HFFc6 (cell line): Measurements from ENCODE around the gene P4HTM. TPM values are rescaled to one million over a fixed set of nuclear protein-coding genes. Genes with fewer than 3 reads are reported as not detected.

Experiments used
- DNase-seq: peaks from one replicate; pipeline ENCODE4 v3.0.0-alpha.2; 2018
- H3K27ac Mint-ChIP-seq: 2 replicates; pipeline ENCODE4 v1.8.0; 2020; ENCODE audit warnings: mild to moderate bottlenecking, mixed read lengths
- H3K27me3 Mint-ChIP-seq: 2 replicates; pipeline ENCODE4 v1.8.0; 2021; ENCODE audit warnings: mild to moderate bottlenecking, moderate library complexity, mixed read lengths; ENCODE audit not compliant: insufficient read depth
- H3K36me3 Mint-ChIP-seq: 2 replicates; pipeline ENCODE4 v1.8.0; 2021; ENCODE audit warnings: low read depth, mixed read lengths
- H3K4me1 Mint-ChIP-seq: 2 replicates; pipeline ENCODE4 v1.8.0; 2020; ENCODE audit warnings: low read depth, mixed read lengths
- H3K4me3 Mint-ChIP-seq: 2 replicates; pipeline ENCODE4 v1.8.0; 2020; ENCODE audit warnings: mild to moderate bottlenecking, moderate library complexity, mixed read lengths
- H3K9me3 Mint-ChIP-seq: 2 replicates; pipeline ENCODE4 v1.8.0; 2020; ENCODE audit warnings: mild to moderate bottlenecking, mixed read lengths
- CTCF ChIP-seq: fragments of 200-600 bp; sonication (generic); IDR thresholded peaks from 2 replicates; pipeline ENCODE4 v1.5.0; 2021; ENCODE audit warnings: antibody characterized with exemption, mild to moderate bottlenecking
- total RNA-seq, 6 experiments: library from RNA; stranded (reverse); fragmentation: NEBNext Ultra II Directional; extraction: Animal tissue kit (Norgen Biotek cat#: 25700); gene quantifications; 2 replicates in 1 of 6; 3 replicates in 5 of 6; pipeline ENCODE4 v1.2.3, GENCODE V29; 2021

Gene P4HTM
- total RNA-seq, 6 experiments from 2014 or later = 29.1 to 41.4 (median 31.6) TPM

DNA sequence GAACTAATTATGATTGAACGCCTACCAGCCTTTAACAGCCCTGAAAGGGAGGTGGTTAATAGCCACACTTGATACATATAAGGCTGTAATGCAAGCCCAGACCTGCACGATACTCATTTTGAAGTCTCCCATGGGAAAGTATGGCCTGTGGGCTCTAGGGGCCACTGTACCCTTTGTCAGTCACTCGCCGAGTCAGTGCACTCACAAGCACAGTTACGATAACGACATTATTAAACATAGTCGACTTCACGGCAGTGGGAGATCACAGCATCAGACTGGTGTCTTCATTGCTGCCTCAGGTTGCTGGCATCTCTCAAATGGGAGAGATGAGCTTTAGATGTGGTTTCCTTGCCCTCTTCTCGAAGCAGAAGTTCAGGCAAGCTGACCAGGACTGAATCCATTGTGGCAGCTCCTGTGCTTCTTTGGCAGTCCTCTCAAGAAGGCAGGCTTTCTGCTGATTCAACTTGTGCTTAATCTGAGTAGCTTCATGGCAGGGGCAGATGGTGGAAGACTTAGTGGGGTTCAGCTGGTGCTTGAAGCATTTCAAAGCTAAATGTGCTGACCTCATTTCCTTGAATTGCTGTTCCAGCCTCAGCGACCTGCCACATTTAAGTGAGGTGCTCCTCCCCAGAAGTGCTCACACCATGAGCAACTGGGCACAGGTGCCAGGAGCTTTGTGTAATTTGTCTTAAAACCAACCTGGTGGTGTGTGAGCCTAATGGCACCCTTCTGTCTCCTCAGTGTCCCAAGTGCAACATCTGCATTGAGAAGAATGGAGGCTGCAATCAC is 15.8 kb upstream of the P4HTM start:
- Mint-ChIP-seq H3K36me3 (peaks cover 32% of the 10 kb centered on the region), H3K27me3 (no peaks in the 10 kb centered on the region; the same call in 1 of the 2 replicates), H3K27ac (no peak overlapping the region), H3K4me1 (no peaks in the 10 kb centered on the region), H3K9me3 (no peaks in the 10 kb centered on the region), H3K4me3 (no peak overlapping the region)
- DNase-seq = no peak
- TF ChIP-seq CTCF = no peak

DNA sequence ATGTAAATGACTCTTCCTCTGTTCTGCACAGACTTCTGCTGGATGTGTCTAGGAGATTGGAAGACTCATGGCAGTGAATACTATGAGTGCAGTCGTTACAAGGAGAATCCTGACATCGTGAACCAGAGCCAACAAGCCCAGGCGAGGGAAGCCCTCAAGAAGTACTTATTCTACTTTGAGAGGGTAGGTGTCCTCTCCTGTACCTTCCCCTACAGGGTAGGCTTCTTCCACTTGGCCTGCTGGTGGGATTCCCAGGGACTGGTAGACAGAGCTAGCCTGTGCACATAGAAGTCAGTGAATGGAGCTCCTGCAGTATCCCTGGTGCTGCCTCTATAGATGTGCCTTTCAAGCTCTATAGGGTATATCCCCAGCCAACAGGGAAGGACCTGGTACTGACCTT is 10.6 kb upstream of the P4HTM start:
- Mint-ChIP-seq H3K4me3 (no peak overlapping the region), H3K27me3 (no peaks in the 10 kb centered on the region; the same call in none of the 2 replicates), H3K9me3 (no peaks in the 10 kb centered on the region), H3K4me1 (peaks cover 5% of the 10 kb centered on the region; the same call in 1 of the 2 replicates), H3K27ac (no peak overlapping the region), H3K36me3 (peaks cover 10% of the 10 kb centered on the region)
- no peak for TF ChIP-seq CTCF
- no peak for DNase-seq

DNA sequence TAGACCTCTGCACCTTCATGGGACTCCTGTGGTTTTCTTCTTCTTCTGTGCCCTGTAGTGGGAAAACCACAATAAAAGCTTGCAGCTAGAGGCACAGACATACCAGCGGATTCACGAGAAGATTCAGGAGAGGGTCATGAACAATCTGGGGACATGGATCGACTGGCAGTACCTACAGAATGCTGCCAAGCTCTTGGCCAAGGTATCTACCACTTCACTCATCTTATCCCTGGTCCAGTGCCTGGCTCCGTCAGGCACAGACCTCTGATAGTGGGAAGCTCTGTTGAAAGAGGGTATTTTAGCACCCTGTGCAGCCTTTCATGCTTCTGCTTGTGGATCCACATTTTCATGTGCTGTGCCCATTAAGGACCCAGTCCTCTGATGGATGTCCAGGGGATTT is 9.7 kb upstream of the P4HTM start:
- no peak for TF ChIP-seq CTCF
- DNase-seq = no peak
- H3K36me3 Mint-ChIP-seq = peaks cover 1% of the 10 kb centered on the region
- no peaks in the 10 kb centered on the region for H3K9me3 Mint-ChIP-seq
- no peak overlapping the region for H3K4me3 Mint-ChIP-seq
- peaks cover 9% of the 10 kb centered on the region; the same call in 1 of the 2 replicates for H3K4me1 Mint-ChIP-seq
- no peak overlapping the region for H3K27ac Mint-ChIP-seq
- no peaks in the 10 kb centered on the region; the same call in none of the 2 replicates for H3K27me3 Mint-ChIP-seq

DNA sequence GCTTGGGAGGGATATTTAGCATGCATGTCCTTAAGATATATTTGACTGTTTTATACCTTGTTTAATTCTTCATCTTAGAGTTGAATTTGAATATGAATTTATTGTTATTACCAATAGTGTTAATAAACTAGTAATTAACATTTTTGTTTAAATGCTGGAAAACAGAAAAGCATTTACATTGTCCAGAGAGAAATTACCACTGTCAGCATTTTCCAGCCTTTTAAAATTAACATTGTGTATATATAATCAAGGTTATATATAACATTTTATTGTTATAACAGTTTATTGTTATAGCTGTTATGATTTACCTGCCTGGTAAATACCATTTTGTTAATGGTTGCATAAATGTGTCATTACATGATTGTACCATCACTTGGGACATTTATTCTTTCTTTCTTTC is 8.0 kb upstream of the P4HTM start:
- TF ChIP-seq CTCF = no peak
- no peaks in the 10 kb centered on the region for H3K9me3 Mint-ChIP-seq
- peaks cover 4% of the 10 kb centered on the region for H3K27me3 Mint-ChIP-seq
- DNase-seq = no peak
- no peaks in the 10 kb centered on the region for H3K36me3 Mint-ChIP-seq
- peaks cover 9% of the 10 kb centered on the region; the same call in 1 of the 2 replicates for H3K4me1 Mint-ChIP-seq
- H3K4me3 Mint-ChIP-seq = no peak overlapping the region
- H3K27ac Mint-ChIP-seq = no peak overlapping the region

DNA sequence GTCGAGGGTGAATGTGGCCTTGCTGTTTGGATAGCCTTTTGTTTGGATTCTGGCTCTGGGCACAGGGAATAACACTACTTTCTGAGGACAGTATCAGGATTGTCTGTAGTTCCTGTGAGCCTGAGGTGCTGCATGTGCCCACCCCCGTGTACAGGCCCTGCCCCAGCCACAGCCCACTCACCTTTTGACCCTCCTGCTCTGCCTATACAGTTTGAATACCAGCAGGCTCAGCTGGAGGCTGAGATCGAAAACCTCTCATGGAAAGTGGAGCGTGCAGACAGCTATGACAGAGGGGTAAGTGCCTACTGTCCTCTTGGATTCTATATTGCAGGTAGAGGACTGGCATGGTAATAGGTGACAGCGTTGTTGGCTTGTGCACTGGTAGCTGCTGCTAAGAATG is 7.4 kb upstream of the P4HTM start:
- H3K36me3 Mint-ChIP-seq = no peaks in the 10 kb centered on the region
- peaks cover 4% of the 10 kb centered on the region for H3K27me3 Mint-ChIP-seq
- no peak for TF ChIP-seq CTCF
- H3K4me1 Mint-ChIP-seq = peaks cover 10% of the 10 kb centered on the region
- DNase-seq = no peak
- H3K9me3 Mint-ChIP-seq = no peaks in the 10 kb centered on the region
- H3K4me3 Mint-ChIP-seq = no peak overlapping the region
- H3K27ac Mint-ChIP-seq = no peak overlapping the region
